ENCODE data around the gene TRIM72.
"Not testable (repeated sequence)": the region's sequence is repeated elsewhere in the genome, so short reads cannot be mapped to it uniquely, and the experiment has no call there.

The TRIM72 gene

DNA sequence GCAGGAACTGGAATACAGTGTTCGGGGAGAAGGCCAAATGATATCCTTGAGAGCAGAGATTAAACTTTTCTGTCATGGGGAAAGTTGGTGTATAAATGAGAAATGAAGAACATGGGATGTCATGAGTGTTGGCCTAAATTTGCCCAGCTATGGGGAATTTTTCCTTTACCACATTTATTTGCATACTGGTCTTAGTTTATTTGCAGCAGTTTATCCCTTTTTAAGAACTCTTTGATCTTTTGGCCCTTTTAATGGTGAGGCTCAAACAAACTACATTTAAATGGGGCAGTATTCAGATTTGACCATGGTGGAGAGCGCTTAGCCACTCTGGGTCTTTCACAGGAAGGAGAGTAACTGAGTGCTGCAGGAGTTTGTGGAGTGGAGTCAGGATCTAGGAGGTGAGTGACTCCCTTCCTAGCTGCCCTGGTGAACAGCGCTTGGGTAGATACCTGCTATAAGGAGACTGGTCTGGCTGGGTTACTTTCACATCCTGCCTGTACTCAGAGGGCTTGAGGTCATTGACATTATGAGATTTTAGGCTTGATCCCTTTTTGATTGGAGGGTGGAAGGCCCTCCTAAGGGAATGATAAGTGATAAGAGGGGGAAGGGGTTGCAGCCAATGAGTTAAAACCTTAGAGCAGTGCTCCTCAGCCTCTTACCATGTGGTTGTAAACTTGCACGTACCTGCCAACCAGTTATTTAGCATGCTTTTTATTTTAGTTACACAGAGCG is 22.1 kb upstream of the TRIM72 start:
- FAIRE-seq = no peak

DNA sequence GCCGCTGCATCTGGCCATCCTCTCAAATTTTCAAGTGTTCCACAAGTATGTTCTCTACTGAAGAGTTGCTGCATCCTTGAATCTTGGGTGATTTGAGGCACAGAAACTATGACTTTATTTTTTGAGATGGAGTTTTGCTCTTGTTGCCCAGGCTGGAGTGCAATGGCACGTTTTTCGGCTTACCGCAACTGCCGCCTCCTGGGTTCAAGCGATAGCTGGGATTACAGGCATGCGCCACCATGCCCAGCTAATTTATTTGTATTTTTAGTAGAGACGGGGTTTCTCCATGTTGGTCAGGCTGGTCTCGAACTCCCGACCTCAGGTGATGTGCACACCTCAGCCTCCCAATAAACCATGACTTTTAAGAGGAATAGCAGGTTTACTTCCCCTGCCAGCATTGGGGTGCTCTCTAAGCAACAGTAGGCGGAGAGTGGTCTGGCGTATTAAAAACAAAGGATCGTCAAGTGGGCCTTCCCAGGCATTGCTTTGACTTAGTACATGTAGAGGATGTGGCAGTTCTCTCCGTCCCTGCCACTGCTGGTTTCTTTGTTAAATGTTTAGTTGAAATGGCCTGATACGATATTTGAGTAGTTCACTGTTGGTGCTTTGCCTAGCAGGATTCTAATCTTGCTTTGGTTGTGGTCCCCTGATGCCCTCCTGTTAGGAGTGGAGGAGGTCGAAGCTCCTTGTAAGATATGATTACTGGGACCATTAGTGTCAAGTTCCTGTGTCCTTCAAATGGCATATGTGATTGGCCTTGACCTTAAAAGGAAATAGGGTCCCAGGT is 20.9 kb upstream of the TRIM72 start:
- FAIRE-seq = no peak

DNA sequence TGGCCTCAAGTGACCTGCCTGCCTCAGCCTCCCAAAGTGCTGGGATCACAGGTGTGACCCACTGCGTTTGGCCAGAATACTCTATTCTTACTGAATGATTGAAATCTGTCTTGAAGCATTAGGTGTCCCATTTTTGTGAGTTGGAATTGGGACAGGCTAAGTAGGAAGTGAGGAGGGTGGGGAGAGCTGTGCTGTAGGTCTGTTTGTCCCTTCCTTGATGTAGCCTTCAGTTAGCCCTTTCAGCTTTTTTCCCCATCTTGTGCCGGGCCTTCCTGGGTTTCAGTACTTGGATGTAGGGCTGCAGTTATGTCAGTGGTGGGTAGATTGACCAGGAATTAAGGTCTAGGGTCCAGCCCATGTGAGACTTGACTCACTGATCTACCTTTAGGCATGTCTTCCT is 20.0 kb upstream of the TRIM72 start:
- no peak for FAIRE-seq

DNA sequence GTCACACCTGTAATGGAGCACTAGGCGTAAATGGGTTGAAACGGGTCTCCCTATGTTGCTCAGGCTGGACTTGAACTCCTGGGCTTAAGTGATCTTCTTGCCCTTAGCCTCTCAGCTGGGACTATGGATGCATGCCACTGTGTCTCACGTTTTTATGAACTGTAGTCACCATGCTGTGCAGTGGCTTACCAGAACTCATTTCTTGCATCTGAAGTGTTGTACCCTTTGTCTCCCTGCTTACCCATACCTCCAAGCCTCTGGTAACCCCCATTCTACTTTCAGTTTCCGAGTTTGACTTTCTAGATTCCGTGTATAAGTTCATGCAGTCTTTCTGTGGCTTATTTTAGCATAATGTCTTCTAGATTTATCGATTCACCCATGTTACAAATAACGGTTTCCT is 19.0 kb upstream of the TRIM72 start:
- FAIRE-seq = no peak

DNA sequence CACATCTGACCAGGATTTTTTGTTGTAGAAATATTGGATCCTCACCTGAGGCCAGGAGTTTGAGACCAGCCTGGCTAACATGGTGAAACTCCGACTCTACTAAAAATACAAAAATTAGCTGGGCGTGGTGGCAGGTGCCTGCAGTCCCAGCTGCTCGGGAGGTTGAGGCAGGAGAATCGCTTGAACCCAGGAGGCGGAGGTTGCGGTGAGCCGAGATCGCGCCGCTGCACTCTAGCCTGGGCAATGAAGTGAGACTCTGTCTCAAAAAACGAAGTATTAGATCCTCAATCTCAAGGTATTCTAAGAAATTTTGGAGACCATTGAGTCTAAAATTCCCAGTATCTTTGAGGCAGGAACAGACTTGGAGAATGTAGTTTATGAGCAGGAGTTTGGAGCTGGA is 18.1 kb upstream of the TRIM72 start:
- not testable (repeated sequence) for FAIRE-seq

DNA sequence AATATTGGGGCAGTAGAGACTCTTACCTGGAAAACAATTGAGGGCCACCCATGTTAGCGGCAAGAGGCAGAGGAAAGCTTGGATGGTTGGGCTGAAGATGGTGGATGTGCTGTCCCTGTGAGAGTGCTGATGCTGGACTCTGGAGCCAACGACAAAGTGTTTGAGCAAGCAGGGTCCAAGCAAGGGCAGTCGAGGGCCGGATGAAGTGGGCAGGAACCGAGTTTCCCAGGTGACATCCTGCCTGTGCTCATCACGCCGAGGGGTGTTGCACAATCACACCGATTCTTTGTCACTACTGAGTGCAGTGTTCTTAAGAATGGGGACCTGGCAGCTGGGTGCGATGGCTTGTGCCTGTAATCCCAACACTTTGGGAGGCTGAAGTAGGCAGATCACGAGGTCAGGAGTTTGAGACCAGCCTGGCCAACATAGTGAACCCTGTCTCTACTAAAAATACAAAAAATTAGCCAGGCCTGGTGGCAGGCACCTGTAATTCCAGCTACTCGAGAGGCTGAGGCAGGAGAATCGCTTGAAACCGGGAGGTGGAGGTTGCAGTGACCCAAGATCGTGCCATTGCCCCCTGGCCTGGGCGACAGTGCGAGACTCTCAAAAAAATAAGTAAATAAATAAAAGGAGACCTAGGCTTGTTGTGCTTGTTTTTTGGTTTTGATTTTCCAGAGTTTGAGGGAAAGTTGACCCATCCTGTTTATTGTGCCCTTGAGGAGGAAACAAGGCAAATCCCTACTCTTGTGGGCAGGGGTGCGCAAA is 17.4 kb upstream of the TRIM72 start:
- FAIRE-seq = no peak

DNA sequence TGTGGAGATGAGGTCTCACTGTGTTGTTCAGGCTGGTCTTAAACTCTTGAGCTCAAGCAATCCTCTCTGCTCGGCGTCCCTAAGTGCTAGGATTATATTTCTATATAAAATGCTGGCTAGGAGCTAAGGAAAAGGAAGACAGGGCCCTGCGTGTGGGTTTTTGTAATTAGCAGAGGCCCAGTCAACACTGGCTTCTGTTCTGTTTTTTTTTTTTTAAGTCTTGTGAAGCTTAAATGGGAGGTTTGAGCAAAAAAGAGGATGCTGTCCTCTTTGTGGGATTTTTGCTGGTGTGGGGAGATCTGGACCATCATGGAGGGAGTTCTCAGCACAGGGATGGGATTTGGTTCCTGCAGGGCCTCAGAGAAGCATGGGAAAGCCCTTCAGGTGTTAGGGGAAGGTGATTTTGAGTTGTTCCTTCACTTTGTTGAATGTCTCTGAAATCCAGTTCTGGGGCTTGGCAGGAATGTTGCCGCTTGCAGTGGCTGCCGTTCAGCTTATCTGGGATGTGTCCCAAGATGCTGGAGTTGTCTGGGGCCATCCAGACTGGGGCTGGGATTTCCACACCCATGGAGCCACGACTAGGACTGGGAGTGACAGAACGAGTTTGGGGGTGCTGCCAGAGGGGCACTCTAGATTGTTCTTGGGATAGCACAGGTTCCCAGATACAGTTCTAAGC is 15.6 kb upstream of the TRIM72 start:
- FAIRE-seq = no peak

DNA sequence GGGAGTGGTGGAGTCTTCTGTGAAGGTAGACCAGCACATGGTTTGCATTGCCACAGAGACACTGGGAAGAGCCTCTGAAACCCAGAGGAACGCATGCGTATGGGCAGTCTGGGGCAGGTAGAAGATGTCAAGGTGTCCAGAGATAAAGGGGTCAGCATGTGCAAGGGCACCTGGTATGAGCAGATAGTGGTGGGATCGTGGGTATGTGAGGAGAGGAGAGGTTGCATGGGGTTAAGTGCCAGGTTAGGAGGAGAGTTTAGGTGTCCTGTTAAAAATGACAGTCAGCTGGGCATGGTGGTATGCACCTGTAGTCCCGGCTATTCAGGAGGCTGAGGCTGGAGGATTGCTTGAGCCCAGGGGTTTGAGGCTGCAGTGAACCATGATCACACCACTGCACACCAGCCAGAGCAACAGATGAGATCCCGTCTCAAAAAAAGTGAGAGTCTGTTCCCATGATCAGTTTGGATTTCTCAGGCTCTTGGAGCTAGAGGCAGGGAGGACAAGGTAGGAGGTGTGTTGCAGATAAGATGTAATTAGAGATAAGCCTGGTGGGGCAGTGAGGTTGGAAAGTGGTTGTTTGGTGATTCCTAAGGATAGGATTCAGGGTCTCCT is 14.4 kb upstream of the TRIM72 start:
- no peak for FAIRE-seq

DNA sequence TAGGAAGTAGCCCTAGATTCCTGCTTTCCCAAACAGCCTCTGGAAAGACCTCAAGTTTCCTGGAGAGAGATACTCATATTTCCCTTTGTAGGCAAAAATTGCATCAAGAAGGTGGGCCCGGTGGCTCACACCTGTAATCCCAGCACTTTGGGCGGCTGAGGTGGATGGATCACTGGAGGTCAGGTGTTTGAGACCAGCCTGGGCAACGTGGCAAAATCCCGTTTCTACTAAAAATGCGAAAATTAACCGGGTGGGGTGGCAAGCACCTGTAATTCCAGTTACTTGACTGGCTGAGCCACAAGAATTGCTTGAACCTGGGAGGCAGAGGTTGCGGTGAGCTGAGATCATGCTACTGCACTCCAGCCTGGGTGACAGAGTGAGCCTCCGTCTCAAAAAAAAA is 13.8 kb upstream of the TRIM72 start:
- not testable (repeated sequence) for FAIRE-seq

DNA sequence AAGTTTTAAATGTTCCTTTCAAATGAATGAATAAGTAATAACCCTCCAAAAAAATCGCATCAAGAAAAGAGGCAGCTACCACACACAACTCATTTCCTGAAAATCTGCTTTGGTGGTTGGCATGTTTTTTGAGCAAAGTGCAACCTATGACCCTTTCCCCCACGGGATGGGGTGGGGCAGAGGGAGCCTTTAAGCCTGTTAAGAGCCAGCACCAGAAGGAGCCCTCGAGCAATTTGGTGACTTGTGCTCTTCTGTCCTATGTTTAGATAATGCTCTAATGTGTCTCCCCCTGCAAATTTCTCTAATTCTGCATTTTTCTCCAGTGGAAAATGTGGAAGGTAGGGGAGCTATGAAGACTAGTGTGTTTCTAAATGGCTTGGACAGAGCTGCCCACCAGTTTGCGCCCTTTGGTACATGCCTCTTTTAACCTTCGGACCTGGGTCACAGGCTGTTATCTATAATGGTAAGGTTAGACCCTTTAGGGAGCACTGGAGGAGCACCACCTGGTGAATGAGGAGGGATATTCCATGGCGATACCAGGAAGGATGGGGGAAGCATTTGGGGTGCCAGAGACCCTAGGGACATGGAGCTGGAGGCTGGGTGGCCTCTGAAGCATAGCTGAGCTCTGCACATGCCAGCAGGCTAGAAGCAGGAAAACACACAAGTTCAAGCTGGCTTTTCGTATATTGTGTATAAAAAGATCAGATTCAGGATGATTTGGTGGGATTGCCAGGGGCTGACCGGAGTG is 12.9 kb upstream of the TRIM72 start:
- no peak for FAIRE-seq

DNA sequence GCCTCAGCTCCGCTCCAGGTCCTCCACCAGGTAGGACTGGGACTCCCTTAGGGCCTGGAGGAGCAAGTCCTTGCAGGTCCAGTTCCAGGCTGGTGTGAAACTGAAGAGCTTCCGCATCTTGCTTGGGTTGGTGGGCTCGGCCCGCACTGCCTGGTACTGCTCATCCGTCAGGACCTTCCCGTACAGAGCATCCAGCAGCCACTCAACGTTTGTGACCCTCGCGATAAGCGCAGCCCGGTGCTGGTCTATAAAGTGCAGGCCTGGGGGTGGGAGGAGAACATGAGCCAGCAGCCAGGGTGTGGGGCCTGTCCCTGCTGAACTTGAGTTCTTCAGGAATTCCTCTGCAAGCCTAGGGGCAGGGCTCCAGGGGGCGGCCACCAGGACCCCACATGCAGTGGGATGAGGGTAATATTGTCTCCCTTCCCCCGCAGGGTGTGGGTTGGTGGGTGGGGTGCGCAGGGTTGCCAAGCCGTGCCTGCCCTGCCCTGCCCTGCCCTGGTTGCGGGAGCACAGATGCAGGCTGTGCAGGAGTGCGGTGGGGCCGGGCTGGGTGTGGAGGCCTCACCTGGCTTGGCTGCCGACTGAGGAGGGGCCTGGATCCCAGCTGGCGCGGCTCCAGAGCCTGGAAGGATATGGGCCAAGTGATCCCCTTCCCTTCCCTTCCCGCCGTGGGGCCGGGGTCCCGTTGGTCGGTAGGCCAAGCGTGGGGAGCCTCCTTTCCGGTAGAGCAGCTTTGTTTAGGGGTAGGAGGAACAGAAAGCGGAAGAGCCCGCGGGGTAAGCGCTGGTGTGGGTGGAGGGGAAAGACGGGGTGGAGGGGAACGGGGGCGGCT is 12.1 kb upstream of the TRIM72 start:
- no peak for FAIRE-seq

DNA sequence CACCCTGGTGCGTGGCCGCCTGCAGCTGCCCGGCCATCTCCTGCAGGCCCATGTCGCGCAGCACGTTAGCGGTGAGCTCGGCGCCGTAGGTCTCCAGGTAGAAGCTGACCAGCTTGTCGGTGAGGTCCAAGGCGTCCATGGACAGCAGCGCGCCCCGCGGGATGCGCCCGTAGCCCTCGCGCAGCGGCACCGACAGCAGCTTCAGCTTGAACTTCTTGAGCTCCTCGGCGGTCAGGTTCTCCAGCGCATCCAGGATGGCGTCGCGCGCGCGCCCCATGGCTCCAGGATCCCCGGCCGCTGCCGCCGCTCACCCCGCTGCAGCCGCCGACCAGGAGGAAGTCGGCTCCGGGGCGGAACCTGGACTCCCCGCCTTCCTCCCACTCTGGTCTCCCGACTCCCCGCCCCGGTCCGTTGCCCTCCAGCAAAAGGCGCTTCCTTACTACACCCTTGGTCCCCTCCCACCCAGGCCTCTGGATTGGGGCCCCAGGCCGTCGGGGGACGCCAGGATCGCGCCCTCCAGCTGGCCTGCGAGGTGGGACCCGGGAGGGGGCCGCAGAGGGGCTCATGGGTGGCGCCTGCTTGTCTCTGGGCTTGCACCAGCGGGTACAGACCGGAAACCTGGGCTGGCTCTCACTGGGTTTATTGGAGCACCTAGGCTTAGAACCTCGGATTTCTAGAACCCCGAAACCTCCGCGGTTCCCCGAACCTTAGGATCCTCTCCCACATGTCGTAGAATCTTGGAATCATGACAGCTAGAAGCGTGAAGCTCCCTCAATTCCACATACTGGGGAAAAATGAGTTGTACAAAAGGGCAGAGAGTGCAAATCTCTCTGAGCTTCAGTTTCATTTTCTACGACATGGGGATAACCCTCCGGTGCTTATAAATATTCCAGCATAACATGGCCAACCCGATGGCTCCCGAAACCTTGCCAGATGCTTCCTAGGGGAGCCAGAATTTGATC is 11.2 kb upstream of the TRIM72 start, which contains the start of gene PYCARD:
TSS of gene PYCARD (minus strand) at position 347 of the 962 bp plus-strand sequence. CDS start at position 277, 70 bp downstream.
- no peak for FAIRE-seq

DNA sequence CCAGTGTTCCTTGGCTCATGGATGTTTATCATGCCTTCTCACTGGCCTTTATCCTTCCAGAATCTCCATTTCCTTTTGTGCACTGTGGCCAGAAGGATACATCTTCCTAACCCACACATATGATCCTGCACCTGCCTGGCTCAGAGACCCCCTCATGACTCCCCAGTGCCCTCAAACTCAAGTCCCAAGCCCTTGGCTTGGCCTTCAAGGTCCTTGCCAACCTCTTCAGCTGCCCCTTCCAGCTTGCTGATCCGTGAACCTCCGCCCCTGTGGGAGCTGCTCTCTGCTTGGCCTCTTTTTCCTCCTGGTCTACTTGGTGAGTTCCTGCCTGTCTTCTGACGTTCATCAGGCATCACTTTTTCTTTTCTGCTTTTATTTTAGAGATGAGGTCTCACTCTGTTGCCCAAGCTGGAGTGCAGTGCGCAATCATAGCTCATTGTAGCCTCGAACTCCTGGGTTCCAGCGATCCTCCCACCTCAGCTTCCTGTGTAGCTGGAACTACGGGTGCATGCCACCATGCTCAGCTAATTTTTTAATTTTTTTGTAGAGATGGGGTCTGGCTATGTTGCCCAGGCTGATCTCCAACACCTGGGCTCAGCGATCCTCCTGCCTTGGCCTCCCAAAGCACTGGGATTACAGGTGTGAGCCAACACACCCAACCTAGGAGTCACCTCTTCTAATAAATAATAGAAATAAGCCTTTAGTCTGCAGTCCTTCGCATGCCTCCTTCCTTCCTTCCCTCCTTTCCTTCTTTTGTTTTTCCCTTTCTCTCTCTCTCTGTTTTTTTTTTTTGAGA is 8.8 kb upstream of the TRIM72 start:
- no peak for FAIRE-seq

DNA sequence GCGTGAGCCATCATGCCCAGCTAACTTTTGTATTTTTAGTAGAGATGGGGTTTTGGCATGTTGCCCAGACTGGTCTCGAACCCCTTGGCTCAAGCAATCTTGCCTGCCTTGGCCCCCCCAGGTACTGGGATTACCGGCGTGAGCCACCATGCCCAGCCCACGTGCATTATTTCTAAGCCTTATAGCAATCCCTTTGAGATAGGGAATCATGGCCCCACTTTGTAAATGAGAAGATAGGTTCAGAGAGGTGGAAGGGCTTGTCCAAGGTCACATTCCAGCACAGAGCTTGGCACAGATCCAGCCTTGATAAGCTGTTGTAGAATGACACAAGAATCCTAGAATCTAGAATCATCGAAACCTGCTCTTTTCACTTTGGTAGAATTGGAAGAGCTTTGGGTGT is 7.1 kb upstream of the TRIM72 start:
- no peak for FAIRE-seq

DNA sequence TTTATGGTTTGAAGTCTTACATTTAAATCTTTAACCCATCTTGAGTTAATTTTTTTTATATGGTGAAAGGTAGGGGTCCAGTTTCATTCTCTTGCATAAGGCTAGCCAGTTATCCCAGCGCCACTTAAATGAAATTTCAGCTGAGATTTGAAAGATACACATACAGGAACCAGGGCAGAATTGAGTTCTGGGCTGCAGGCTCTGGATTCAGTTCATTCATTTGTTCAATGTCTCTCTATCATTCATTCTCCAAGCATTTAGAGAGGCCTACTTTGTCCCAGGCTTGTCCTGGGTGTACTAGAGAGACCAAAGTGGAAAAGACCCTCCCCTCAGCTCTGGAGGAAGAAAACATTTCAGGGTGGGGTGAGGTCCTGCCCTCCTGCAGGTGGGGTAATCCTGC is 577 bp upstream of the TRIM72 start:
- no peak for FAIRE-seq

DNA sequence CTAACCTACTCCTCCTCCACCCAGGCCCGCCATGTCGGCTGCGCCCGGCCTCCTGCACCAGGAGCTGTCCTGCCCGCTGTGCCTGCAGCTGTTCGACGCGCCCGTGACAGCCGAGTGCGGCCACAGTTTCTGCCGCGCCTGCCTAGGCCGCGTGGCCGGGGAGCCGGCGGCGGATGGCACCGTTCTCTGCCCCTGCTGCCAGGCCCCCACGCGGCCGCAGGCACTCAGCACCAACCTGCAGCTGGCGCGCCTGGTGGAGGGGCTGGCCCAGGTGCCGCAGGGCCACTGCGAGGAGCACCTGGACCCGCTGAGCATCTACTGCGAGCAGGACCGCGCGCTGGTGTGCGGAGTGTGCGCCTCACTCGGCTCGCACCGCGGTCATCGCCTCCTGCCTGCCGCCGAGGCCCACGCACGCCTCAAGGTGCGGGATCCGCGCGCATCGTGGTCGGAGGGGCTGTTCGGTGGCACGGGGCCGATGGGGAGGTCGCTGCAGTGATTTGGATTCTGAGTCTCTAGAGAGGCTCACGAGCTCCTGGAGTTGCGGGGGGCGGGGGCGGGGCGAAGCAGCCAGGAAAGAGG is 878 bp downstream of the TRIM72 start:
- FAIRE-seq = no peak

DNA sequence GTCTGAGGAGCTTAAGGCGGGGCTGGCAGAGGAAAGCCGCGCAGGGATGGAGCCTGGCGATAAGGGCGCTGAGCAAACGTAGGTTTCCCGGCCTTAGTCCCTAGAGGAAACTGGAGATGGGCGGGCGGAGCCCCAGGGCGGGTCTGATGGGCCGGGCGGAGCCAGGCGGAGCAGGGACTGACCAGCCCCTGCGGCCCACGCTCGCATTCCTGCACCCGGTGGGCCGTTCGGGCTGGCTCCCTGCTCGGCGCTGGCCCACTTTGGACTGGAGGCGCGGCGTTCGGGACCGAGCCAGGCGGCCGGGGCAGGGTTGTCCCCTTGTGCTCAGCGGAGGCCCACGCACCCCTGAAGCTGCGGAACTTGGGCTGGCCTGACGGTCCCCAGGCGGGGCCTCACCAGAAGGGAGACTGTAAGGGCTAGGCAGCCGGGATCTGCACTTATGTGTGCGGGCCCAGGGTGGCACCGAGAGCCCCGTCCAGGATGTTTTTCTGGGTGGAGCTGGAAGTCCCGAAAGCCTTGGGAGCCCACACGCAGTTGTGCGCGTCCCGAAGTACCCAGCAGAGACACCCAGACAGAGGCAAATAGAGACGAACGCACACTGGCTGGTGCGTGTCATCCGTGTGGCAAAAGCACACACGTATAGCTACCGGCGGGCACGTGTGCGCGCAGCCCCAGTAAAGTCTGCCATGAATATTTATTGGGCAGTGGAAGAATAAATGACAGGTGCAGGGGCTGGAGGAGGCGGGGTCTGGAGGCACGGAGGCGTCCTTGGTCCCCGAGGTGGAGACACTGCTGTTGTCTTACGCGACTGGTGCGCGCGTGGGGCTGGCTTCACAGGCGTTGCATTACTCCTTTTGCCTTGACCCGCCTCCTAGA is 1.6 kb downstream of the TRIM72 start:
- FAIRE-seq = no peak

All from A204.1 (cell line).